WTC11 (cell line): ENCODE results near the gene TMEM236. TPM values are rescaled to one million over a fixed set of nuclear protein-coding genes. Genes with fewer than 3 reads are reported as not detected.

Experiments
- ATAC-seq: fragments of 200-7000 bp; cut with Tn5 transposase; 2 replicates; pipeline ENCODE4 v1.10.0; 2021; ENCODE audit warnings: mild to moderate bottlenecking, moderate library complexity
- CTCF ChIA-PET: fragments of 300-600 bp; sonication (Branson Sonifier 250); formaldehyde crosslinking; loops from one replicate; lab custom pipeline; 2021; ENCODE audit warnings: antibody characterized with exemption; lab: Charles Lee
- POLR2A ChIA-PET: fragments of 350-600 bp; sonication (Branson Sonifier 250); formaldehyde crosslinking; loops from one replicate; lab custom pipeline; 2021; ENCODE audit warnings: antibody characterized with exemption; lab: Charles Lee
- DNase-seq: peaks from one replicate; pipeline ENCODE4 v3.0.0; 2021; ENCODE audit warnings: low spot score
- H3K27ac Mint-ChIP-seq: 2 replicates; pipeline ENCODE4 v1.8.0; 2021; ENCODE audit warnings: mixed read lengths
- H3K27me3 Mint-ChIP-seq: 2 replicates; pipeline ENCODE4 v1.8.0; 2021; ENCODE audit warnings: low read depth, mild to moderate bottlenecking, moderate library complexity, mixed read lengths
- H3K36me3 Mint-ChIP-seq: 2 replicates; pipeline ENCODE4 v1.8.0; 2021; ENCODE audit warnings: mixed read lengths
- H3K4me1 Mint-ChIP-seq: 2 replicates; pipeline ENCODE4 v1.8.0; 2022; ENCODE audit warnings: mixed read lengths
- H3K4me3 Mint-ChIP-seq: 2 replicates; pipeline ENCODE4 v1.8.0; 2021; ENCODE audit warnings: mild to moderate bottlenecking, moderate library complexity, mixed read lengths
- H3K9me3 Mint-ChIP-seq: 2 replicates; pipeline ENCODE4 v1.8.0; 2021; ENCODE audit warnings: mixed read lengths
- ELF4 ChIP-seq: sonication (generic); formaldehyde crosslinking; IDR thresholded peaks from 2 replicates; pipeline ENCODE4 v1.8.1; 2022; ENCODE audit warnings: low read depth, mild to moderate bottlenecking, moderate library complexity, missing genetic modification reagents
- ETV6 ChIP-seq: sonication (generic); formaldehyde crosslinking; IDR thresholded peaks from 2 replicates; pipeline ENCODE4 v1.8.1; 2022; ENCODE audit warnings: mild to moderate bottlenecking, missing genetic modification reagents
- FOXJ3 ChIP-seq: sonication (generic); formaldehyde crosslinking; IDR thresholded peaks from 2 replicates; pipeline ENCODE4 v1.9.0; 2021; ENCODE audit warnings: missing genetic modification reagents, mild to moderate bottlenecking, borderline replicate concordance
- MXD4 ChIP-seq: fragments of 250-450 bp; sonication (Bioruptor Pico); IDR thresholded peaks from 2 replicates; pipeline ENCODE4 v1.8.0; 2021; ENCODE audit warnings: mild to moderate bottlenecking, moderate library complexity, borderline replicate concordance
- MYBL2 ChIP-seq: sonication (generic); formaldehyde crosslinking; IDR thresholded peaks from 2 replicates; pipeline ENCODE4 v1.8.1; 2023; ENCODE audit warnings: mild to moderate bottlenecking, moderate library complexity, missing genetic modification reagents
- NR2C2 ChIP-seq: sonication (generic); formaldehyde crosslinking; IDR thresholded peaks from 2 replicates; pipeline ENCODE4 v1.8.0; 2022; ENCODE audit warnings: mild to moderate bottlenecking, missing genetic modification reagents
- SMAD4 ChIP-seq: sonication (generic); formaldehyde crosslinking; IDR thresholded peaks from 2 replicates; pipeline ENCODE4 v1.8.0; 2022; ENCODE audit warnings: mild to moderate bottlenecking, missing genetic modification reagents
- ZBTB21 ChIP-seq: sonication (generic); formaldehyde crosslinking; IDR thresholded peaks from 2 replicates; pipeline ENCODE4 v1.8.1; 2023; ENCODE audit warnings: mild to moderate bottlenecking, missing genetic modification reagents, borderline replicate concordance
- ZNF138 ChIP-seq: sonication (generic); formaldehyde crosslinking; conservative IDR thresholded peaks from 2 replicates; pipeline ENCODE4 v1.8.1; 2022; ENCODE audit warnings: mild to moderate bottlenecking, moderate library complexity, missing genetic modification reagents
- ZNF317 ChIP-seq: sonication (generic); formaldehyde crosslinking; IDR thresholded peaks from 2 replicates; pipeline ENCODE4 v1.8.1; 2023; ENCODE audit warnings: low read depth, mild to moderate bottlenecking, moderate library complexity, missing genetic modification reagents, borderline replicate concordance
- ZNF671 ChIP-seq: fragments of 250-450 bp; sonication (Bioruptor Pico); IDR thresholded peaks from 2 replicates; pipeline ENCODE4 v1.8.0; 2021; ENCODE audit warnings: mild to moderate bottlenecking
- total RNA-seq: library from RNA; stranded (reverse); gene quantifications from 3 replicates; pipeline ENCODE4 v1.2.3, GENCODE V29; 2021
- TF ChIP-seq, protein P1 (sequence below): sonication (generic); formaldehyde crosslinking; IDR thresholded peaks from 2 replicates; pipeline ENCODE4 v1.8.1; 2022; ENCODE audit warnings: low read depth, mild to moderate bottlenecking, moderate library complexity, missing genetic modification reagents, borderline replicate concordance
- TF ChIP-seq, protein P2 (sequence below): sonication (generic); formaldehyde crosslinking; IDR thresholded peaks from 2 replicates; pipeline ENCODE4 v1.8.1; 2023; ENCODE audit warnings: mild to moderate bottlenecking, missing genetic modification reagents
- TF ChIP-seq, protein P3 (sequence below): sonication (generic); formaldehyde crosslinking; IDR thresholded peaks from 2 replicates; pipeline ENCODE4 v1.8.1; 2022; ENCODE audit warnings: low read depth, missing genetic modification reagents, borderline replicate concordance
- TF ChIP-seq, protein P4 (sequence below): sonication (generic); formaldehyde crosslinking; IDR thresholded peaks from 2 replicates; pipeline ENCODE4 v1.8.0; 2022; ENCODE audit warnings: mild to moderate bottlenecking, missing genetic modification reagents
- TF ChIP-seq, protein P5 (sequence below): fragments of 250-450 bp; sonication (Bioruptor Pico); IDR thresholded peaks from 2 replicates; pipeline ENCODE4 v1.8.0; 2021; ENCODE audit warnings: mild to moderate bottlenecking
- TF ChIP-seq, protein P6 (sequence below): sonication (generic); formaldehyde crosslinking; IDR thresholded peaks from 2 replicates; pipeline ENCODE4 v1.8.0; 2022; ENCODE audit warnings: mild to moderate bottlenecking, missing genetic modification reagents
- TF ChIP-seq, protein P7 (sequence below): fragments of 250-450 bp; sonication (Bioruptor Pico); IDR thresholded peaks from 2 replicates; pipeline ENCODE4 v2.1.2; 2022; ENCODE audit warnings: mild to moderate bottlenecking, moderate library complexity
- TF ChIP-seq, protein P8 (sequence below): sonication (generic); formaldehyde crosslinking; IDR thresholded peaks from 2 replicates; pipeline ENCODE4 v1.8.1; 2023; ENCODE audit warnings: mild to moderate bottlenecking, missing genetic modification reagents, moderate library complexity

TMEM236 gene
- total RNA-seq, 1 experiment from 2014 or later = 0.04 TPM

DNA sequence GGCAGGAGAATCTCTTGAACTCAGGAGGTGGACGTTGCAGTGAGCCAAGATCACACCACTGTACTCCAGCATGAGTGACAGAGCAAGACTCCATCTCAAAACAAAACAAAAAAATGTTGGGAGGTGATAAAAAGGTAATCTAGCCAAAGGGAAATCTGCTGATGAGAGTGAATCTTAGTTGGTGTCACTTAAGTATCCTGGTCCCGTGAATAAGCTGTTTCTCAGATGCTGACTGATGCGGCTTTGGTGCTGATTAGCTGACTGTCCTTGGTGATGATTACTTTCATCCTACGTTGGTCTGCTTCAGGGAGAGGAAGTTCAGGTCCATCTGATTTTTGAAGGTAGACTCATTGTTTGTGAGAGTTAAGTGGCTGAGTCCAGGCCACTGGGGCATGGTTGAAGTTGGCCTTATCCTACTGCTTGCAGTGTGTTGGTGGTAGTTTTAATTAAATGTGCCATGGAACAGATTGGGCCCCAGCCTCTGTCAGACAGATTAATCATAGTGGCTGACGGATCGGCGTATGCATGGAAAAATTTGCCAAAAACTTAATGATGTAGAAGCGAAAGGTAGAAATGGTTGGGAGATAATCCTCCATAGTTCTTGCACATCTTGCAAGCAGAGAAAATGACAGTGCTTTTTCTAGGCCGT is 17.4 kb upstream of the TMEM236 start:
- Mint-ChIP-seq H3K4me3 (no peak overlapping the region), H3K9me3 (no peaks in the 10 kb centered on the region), H3K27ac (no peak overlapping the region)
- CTCF ChIA-PET = interaction anchor here (1.3 kb wide), 1 partner anchor 11 kb away, joined by 4 read pairs; no protein-coding TSS in a partner anchor
- TF ChIP-seq, protein P1, sequence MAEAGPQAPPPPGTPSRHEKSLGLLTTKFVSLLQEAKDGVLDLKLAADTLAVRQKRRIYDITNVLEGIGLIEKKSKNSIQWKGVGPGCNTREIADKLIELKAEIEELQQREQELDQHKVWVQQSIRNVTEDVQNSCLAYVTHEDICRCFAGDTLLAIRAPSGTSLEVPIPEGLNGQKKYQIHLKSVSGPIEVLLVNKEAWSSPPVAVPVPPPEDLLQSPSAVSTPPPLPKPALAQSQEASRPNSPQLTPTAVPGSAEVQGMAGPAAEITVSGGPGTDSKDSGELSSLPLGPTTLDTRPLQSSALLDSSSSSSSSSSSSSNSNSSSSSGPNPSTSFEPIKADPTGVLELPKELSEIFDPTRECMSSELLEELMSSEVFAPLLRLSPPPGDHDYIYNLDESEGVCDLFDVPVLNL (CRISPR knock-in tag) = no peak
- TF ChIP-seq ZNF671 (CRISPR knock-in tag) = no peak
- TF ChIP-seq ZBTB21 = no peak
- TF ChIP-seq ZNF138 (CRISPR knock-in tag) = no peak
- TF ChIP-seq, protein P2, sequence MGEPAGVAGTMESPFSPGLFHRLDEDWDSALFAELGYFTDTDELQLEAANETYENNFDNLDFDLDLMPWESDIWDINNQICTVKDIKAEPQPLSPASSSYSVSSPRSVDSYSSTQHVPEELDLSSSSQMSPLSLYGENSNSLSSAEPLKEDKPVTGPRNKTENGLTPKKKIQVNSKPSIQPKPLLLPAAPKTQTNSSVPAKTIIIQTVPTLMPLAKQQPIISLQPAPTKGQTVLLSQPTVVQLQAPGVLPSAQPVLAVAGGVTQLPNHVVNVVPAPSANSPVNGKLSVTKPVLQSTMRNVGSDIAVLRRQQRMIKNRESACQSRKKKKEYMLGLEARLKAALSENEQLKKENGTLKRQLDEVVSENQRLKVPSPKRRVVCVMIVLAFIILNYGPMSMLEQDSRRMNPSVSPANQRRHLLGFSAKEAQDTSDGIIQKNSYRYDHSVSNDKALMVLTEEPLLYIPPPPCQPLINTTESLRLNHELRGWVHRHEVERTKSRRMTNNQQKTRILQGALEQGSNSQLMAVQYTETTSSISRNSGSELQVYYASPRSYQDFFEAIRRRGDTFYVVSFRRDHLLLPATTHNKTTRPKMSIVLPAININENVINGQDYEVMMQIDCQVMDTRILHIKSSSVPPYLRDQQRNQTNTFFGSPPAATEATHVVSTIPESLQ = no peak
- TF ChIP-seq ETV6 (CRISPR knock-in tag) = no peak
- TF ChIP-seq, protein P3, sequence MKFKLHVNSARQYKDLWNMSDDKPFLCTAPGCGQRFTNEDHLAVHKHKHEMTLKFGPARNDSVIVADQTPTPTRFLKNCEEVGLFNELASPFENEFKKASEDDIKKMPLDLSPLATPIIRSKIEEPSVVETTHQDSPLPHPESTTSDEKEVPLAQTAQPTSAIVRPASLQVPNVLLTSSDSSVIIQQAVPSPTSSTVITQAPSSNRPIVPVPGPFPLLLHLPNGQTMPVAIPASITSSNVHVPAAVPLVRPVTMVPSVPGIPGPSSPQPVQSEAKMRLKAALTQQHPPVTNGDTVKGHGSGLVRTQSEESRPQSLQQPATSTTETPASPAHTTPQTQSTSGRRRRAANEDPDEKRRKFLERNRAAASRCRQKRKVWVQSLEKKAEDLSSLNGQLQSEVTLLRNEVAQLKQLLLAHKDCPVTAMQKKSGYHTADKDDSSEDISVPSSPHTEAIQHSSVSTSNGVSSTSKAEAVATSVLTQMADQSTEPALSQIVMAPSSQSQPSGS = no peak
- TF ChIP-seq, protein P4, sequence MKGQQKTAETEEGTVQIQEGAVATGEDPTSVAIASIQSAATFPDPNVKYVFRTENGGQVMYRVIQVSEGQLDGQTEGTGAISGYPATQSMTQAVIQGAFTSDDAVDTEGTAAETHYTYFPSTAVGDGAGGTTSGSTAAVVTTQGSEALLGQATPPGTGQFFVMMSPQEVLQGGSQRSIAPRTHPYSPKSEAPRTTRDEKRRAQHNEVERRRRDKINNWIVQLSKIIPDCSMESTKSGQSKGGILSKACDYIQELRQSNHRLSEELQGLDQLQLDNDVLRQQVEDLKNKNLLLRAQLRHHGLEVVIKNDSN (CRISPR knock-in tag) = no peak
- TF ChIP-seq, protein P5, sequence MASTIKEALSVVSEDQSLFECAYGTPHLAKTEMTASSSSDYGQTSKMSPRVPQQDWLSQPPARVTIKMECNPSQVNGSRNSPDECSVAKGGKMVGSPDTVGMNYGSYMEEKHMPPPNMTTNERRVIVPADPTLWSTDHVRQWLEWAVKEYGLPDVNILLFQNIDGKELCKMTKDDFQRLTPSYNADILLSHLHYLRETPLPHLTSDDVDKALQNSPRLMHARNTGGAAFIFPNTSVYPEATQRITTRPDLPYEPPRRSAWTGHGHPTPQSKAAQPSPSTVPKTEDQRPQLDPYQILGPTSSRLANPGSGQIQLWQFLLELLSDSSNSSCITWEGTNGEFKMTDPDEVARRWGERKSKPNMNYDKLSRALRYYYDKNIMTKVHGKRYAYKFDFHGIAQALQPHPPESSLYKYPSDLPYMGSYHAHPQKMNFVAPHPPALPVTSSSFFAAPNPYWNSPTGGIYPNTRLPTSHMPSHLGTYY = no peak
- TF ChIP-seq MYBL2 = no peak
- no peak for TF ChIP-seq MXD4 (CRISPR knock-in tag)
- TF ChIP-seq, protein P6, sequence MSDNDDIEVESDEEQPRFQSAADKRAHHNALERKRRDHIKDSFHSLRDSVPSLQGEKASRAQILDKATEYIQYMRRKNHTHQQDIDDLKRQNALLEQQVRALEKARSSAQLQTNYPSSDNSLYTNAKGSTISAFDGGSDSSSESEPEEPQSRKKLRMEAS = no peak
- no peak for TF ChIP-seq FOXJ3
- no peak for TF ChIP-seq NR2C2 (CRISPR knock-in tag)
- TF ChIP-seq, protein P7, sequence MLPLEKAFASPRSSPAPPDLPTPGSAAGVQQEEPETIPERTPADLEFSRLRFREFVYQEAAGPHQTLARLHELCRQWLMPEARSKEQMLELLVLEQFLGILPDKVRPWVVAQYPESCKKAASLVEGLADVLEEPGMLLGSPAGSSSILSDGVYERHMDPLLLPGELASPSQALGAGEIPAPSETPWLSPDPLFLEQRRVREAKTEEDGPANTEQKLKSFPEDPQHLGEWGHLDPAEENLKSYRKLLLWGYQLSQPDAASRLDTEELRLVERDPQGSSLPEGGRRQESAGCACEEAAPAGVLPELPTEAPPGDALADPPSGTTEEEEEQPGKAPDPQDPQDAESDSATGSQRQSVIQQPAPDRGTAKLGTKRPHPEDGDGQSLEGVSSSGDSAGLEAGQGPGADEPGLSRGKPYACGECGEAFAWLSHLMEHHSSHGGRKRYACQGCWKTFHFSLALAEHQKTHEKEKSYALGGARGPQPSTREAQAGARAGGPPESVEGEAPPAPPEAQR = no peak
- TF ChIP-seq ELF4 = no peak
- TF ChIP-seq, protein P8, sequence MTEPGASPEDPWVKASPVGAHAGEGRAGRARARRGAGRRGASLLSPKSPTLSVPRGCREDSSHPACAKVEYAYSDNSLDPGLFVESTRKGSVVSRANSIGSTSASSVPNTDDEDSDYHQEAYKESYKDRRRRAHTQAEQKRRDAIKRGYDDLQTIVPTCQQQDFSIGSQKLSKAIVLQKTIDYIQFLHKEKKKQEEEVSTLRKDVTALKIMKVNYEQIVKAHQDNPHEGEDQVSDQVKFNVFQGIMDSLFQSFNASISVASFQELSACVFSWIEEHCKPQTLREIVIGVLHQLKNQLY (CRISPR knock-in tag) = no peak
- no peak for TF ChIP-seq SMAD4 (CRISPR knock-in tag)
- TF ChIP-seq ZNF317 (CRISPR knock-in tag) = no peak
- TF ChIP-seq, all 79 proteins: peak for 0
- POLR2A ChIA-PET = no interaction called here
- no peak for DNase-seq
- Mint-ChIP-seq H3K4me1 (no peaks in the 10 kb centered on the region), H3K36me3 (no peaks in the 10 kb centered on the region), H3K27me3 (no peaks in the 10 kb centered on the region)
- no peak for ATAC-seq
